ENCODE results near the gene PVR. TPM values are rescaled to one million over a fixed set of nuclear protein-coding genes. Genes with fewer than 3 reads are reported as not detected.

Gene PVR
- total RNA-seq, 1 donor from 2014 or later = 14.8 TPM

DNA sequence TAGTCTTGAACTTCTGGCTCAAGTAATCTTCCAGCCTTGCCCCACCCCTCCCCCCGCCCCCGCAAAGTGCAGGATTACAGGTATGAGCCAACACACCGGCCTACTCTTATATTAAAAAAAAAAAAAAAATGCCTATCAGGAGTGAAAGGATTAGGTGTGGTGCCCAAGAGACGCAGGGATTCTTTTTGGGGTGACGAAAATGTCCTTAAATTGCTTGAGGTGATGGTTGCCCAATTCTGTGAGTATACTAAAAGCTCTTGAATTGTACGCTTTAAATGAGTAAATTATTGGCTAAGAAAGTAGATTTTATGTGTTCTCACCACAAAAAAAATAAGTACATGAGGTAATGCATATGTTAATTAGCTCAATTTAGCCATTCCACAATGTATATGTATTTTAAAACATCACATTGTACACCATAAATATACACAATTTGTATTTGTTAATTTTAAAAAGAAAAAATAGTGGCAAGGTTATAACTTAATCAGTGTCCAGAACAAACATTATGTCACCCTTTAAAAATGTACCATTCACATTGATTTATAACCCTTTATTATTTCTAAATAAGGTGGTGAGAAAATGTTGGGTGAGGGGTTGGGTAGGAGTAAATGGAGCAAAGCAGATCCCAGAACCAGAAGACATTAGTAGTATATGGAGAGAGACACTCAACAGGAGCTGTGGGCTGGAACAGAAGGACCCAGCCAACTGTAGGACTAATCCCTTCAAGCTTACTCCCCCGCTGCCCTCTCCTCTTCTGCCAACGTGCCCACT is 26.4 kb upstream of the PVR start:
- peaks cover 4% of the 10 kb centered on the region for H3K27me3 Mint-ChIP-seq (ENCODE audit: unreplicated experiment)
- H3K27ac Mint-ChIP-seq (ENCODE audit: unreplicated experiment) = no peak overlapping the region
- peaks cover 2% of the 10 kb centered on the region for H3K4me1 Mint-ChIP-seq (ENCODE audit: unreplicated experiment)
- H3K9me3 Mint-ChIP-seq (ENCODE audit: unreplicated experiment) = no peaks in the 10 kb centered on the region
- DNase-seq (ENCODE audit: low spot score) = no peak
- TF ChIP-seq, protein P1, sequence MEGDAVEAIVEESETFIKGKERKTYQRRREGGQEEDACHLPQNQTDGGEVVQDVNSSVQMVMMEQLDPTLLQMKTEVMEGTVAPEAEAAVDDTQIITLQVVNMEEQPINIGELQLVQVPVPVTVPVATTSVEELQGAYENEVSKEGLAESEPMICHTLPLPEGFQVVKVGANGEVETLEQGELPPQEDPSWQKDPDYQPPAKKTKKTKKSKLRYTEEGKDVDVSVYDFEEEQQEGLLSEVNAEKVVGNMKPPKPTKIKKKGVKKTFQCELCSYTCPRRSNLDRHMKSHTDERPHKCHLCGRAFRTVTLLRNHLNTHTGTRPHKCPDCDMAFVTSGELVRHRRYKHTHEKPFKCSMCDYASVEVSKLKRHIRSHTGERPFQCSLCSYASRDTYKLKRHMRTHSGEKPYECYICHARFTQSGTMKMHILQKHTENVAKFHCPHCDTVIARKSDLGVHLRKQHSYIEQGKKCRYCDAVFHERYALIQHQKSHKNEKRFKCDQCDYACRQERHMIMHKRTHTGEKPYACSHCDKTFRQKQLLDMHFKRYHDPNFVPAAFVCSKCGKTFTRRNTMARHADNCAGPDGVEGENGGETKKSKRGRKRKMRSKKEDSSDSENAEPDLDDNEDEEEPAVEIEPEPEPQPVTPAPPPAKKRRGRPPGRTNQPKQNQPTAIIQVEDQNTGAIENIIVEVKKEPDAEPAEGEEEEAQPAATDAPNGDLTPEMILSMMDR (IDR thresholded peaks at IDR 0.05; ENCODE audit: unreplicated experiment) = no peak
- H3K36me3 Mint-ChIP-seq (ENCODE audit: low read depth, unreplicated experiment) = no peaks in the 10 kb centered on the region
- no peak overlapping the region for H3K4me3 Mint-ChIP-seq (ENCODE audit: unreplicated experiment)

DNA sequence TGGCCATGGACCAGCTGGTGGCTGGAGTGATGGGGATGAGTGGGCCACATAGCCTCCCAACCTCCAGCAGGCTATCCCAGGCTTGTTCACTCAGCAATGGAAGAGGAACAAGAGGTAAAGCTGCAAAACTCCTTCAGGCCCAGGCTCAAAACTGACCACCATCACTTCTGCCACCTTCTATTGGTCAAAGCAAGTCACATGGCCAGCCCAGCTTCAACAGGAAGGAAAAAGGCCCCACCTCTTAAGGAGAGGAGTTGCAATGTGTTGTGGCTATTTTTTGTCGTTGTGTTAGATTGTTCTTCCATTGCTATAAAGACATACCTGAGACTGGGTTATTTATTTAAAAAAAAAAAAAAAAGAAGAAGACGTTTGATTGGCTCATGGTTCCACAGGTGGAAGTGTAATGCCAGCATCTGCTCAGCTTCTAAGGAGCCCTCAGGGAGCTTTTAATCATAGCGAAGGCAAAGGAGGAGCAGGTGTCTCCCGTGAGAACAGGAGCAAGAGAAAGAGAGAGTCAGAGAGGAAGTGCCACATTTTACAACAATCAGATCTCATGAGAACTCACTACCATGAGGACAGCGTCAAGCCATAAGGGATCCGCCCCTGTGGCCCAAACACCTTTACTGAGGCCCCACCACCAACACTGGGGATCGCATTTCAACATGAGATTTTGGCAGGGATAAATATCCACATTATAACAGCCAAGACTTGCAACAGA is 24.9 kb upstream of the PVR start:
- Mint-ChIP-seq H3K27ac (ENCODE audit: unreplicated experiment) (no peak overlapping the region), H3K27me3 (ENCODE audit: unreplicated experiment) (peaks cover 4% of the 10 kb centered on the region), H3K4me1 (ENCODE audit: unreplicated experiment) (peaks cover 5% of the 10 kb centered on the region), H3K36me3 (ENCODE audit: low read depth, unreplicated experiment) (no peaks in the 10 kb centered on the region), H3K9me3 (ENCODE audit: unreplicated experiment) (no peaks in the 10 kb centered on the region), H3K4me3 (ENCODE audit: unreplicated experiment) (no peak overlapping the region)
- DNase-seq (ENCODE audit: low spot score) = no peak
- TF ChIP-seq, protein P1 (IDR thresholded peaks at IDR 0.05; ENCODE audit: unreplicated experiment) = no peak

DNA sequence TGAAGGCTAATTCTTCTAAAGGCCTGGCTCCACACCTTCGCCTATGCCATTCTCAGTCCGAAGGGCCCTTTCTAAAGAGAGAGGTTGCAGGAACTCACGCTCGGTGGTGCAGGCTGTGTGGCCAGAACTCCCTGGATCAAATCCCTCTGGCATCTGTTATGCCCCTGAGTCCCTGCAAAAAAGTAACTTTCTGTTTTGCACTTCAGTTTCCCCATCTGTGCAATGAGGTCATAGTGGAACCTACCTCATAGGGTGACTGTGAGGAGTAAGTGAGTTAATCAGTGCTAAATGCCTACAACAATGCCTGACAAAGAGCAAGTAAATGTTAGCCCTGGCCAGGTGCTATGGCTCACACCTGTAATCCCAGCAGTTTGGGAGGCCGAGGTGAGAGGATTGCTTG is 23.0 kb upstream of the PVR start:
- no peak overlapping the region for H3K27ac Mint-ChIP-seq (ENCODE audit: unreplicated experiment)
- peaks cover 3% of the 10 kb centered on the region for H3K4me1 Mint-ChIP-seq (ENCODE audit: unreplicated experiment)
- no peak for DNase-seq (ENCODE audit: low spot score)
- no peaks in the 10 kb centered on the region for H3K36me3 Mint-ChIP-seq (ENCODE audit: low read depth, unreplicated experiment)
- TF ChIP-seq, protein P1 (IDR thresholded peaks at IDR 0.05; ENCODE audit: unreplicated experiment) = no peak
- no peaks in the 10 kb centered on the region for H3K9me3 Mint-ChIP-seq (ENCODE audit: unreplicated experiment)
- H3K27me3 Mint-ChIP-seq (ENCODE audit: unreplicated experiment) = no peaks in the 10 kb centered on the region
- H3K4me3 Mint-ChIP-seq (ENCODE audit: unreplicated experiment) = no peak overlapping the region

DNA sequence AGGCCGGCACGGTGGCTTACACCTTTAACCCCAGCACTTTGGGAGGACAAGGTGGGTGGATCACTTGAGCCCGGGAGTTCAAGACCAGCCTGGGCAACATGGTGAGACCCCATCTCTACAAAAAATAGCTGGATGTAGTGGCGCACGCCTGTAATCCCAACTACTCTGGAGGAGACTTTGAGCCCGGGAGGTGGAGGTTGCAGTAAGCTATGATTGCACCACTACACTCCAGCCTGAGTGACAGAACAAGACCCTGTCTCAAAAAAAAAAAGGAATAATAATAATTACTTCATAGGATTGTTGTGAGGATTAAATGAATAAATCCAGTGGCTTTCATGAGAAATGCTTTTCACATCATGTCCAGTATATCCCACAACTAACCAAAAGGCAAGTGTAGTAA is 22.3 kb upstream of the PVR start:
- no peak overlapping the region for H3K27ac Mint-ChIP-seq (ENCODE audit: unreplicated experiment)
- peaks cover 5% of the 10 kb centered on the region for H3K27me3 Mint-ChIP-seq (ENCODE audit: unreplicated experiment)
- H3K4me3 Mint-ChIP-seq (ENCODE audit: unreplicated experiment) = no peak overlapping the region
- TF ChIP-seq, protein P1 (IDR thresholded peaks at IDR 0.05; ENCODE audit: unreplicated experiment) = no peak
- peaks cover 3% of the 10 kb centered on the region for H3K4me1 Mint-ChIP-seq (ENCODE audit: unreplicated experiment)
- no peaks in the 10 kb centered on the region for H3K9me3 Mint-ChIP-seq (ENCODE audit: unreplicated experiment)
- no peak for DNase-seq (ENCODE audit: low spot score)
- no peaks in the 10 kb centered on the region for H3K36me3 Mint-ChIP-seq (ENCODE audit: low read depth, unreplicated experiment)

DNA sequence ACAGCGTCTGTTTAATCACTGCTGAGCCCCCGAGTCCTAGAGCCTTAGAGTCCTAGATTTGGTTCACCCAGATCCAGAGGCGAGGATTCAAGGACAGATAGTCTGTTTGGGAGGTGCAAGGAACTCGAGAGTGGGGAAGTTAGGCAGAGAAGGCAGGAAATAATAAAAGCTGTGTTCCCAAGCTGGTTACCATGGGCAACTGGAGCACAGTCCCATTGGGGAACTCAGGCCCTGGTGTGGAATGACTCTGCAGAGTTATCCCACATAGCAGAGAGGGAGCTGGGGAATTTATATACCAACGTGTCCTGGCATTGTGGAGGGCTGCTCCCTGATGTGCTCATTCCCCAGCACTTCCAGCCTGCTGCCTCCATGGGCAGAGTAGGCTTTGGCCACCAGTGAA is 20.6 kb upstream of the PVR start:
- Mint-ChIP-seq H3K4me1 (ENCODE audit: unreplicated experiment) (peaks cover 3% of the 10 kb centered on the region), H3K4me3 (ENCODE audit: unreplicated experiment) (no peak overlapping the region), H3K36me3 (ENCODE audit: low read depth, unreplicated experiment) (peaks cover 6% of the 10 kb centered on the region), H3K27me3 (ENCODE audit: unreplicated experiment) (peaks cover 5% of the 10 kb centered on the region), H3K9me3 (ENCODE audit: unreplicated experiment) (no peaks in the 10 kb centered on the region), H3K27ac (ENCODE audit: unreplicated experiment) (peak overlapping the region; percentile 83)
- TF ChIP-seq, protein P1 (IDR thresholded peaks at IDR 0.05; ENCODE audit: unreplicated experiment) = no peak
- DNase-seq (ENCODE audit: low spot score) = peak; percentile 34
